HCT116 (cell line): ENCODE measurements around the gene CPD. TPM values are rescaled to one million over a fixed set of nuclear protein-coding genes. Genes with fewer than 3 reads are reported as not detected.

Experiments
- ATAC-seq: fragments of 200-7000 bp; cut with Tn5 transposase; 2 replicates; pipeline ENCODE4 v1.9.1; 2020; ENCODE audit warnings: mild to moderate bottlenecking, moderate library complexity
- BruUV-seq: library from RNA; stranded (reverse); fragments of 400-500 nt; replicated peaks from 2 replicates; lab custom pipeline; 2021; lab: Mats Ljungman, UMichigan
- CTCF ChIA-PET: fragments of 300-600 bp; sonication (Branson Sonifier 250); formaldehyde crosslinking; loops from one replicate; lab custom pipeline; 2021; ENCODE audit warnings: antibody characterized with exemption; lab: Charles Lee
- POLR2A ChIA-PET: fragments of 300-600, 350-600 bp; sonication (Branson Sonifier 250); formaldehyde crosslinking; loops from one replicate; lab custom pipeline; 2021; ENCODE audit warnings: antibody characterized with exemption; lab: Charles Lee
- RAD21 ChIA-PET, 2 experiments: fragments of 300-600 bp; sonication (Branson Sonifier 250); formaldehyde crosslinking; loops; one replicate each; lab custom pipeline; 2023; ENCODE audit warnings: low total read pairs in 2 of 2; ENCODE audit not compliant: uncharacterized antibody in 2 of 2, unreplicated experiment in 2 of 2, low non-redundant PET in 1 of 2; lab: Charles Lee
- DNase-seq: peaks from one replicate; pipeline ENCODE4 v3.0.0-alpha.2; 2010; ENCODE audit warnings: low read depth, low spot score
- H2AFZ ChIP-seq: fragments of 200-600 bp; shearing (Covaris generic), sonication (generic); 2 replicates; pipeline ENCODE4 v1.6.1; 2017; ENCODE audit warnings: low read depth, mixed run types, mixed read lengths, antibody characterized with exemption, low read length; ENCODE audit not compliant: poor library complexity, severe bottlenecking
- H3K27ac ChIP-seq: 2 replicates; pipeline ENCODE4 v1.5.1; 2012; ENCODE audit warnings: low read depth, low read length
- H3K27me3 ChIP-seq: fragments of 200-600 bp; sonication (generic); 2 replicates; pipeline ENCODE4 v1.6.1; 2016; ENCODE audit warnings: mixed run types, low read length, mixed read lengths; ENCODE audit not compliant: insufficient read depth
- H3K36me3 ChIP-seq, 2 experiments: fragments of 200-500 bp in 1 of 2; fragments of 200-600 bp in 1 of 2; sonication (Bioruptor generic) in 1 of 2; sonication (generic) in 1 of 2; 2 replicates each; pipeline versions ENCODE4 v1.5.1 to v1.6.1; 2014 to 2016; ENCODE audit warnings: low read length in 2 of 2, inconsistent platforms in 1 of 2, mixed read lengths in 1 of 2, mixed run types in 1 of 2; ENCODE audit not compliant: insufficient read depth in 2 of 2, control insufficient read depth in 1 of 2
- H3K4me1 ChIP-seq, 2 experiments: fragments of 200-600 bp in 1 of 2; sonication (generic) in 1 of 2; 2 replicates each; pipeline versions ENCODE4 v1.5.1 to v1.6.1; 2012 to 2017; ENCODE audit warnings: low read length in 2 of 2, inconsistent platforms in 1 of 2, mild to moderate bottlenecking in 1 of 2, mixed read lengths in 1 of 2, mixed run types in 1 of 2, moderate library complexity in 1 of 2; ENCODE audit not compliant: insufficient read depth in 2 of 2, control insufficient read depth in 1 of 2
- H3K4me2 ChIP-seq: fragments of 200-600 bp; sonication (generic); 2 replicates; pipeline ENCODE4 v1.6.1; 2017; ENCODE audit warnings: mixed run types, low read length, mixed read lengths
- H3K4me3 ChIP-seq, 2 experiments: fragments of 200-600 bp in 1 of 2; sonication (generic) in 1 of 2; replicated peaks in 1 of 2; 2 replicates each; pipeline ENCODE4 v1.5.1; 2011 to 2016; ENCODE audit warnings: low read length in 2 of 2, control low read depth in 1 of 2, low read depth in 1 of 2, mild to moderate bottlenecking in 1 of 2, mixed read lengths in 1 of 2, mixed run types in 1 of 2
- H3K79me2 ChIP-seq: fragments of 200-600 bp; sonication (generic); 2 replicates; pipeline ENCODE4 v1.6.1; 2017; ENCODE audit warnings: mild to moderate bottlenecking, mixed run types, low read length, moderate library complexity, mixed read lengths; ENCODE audit not compliant: insufficient read depth
- H3K9ac ChIP-seq: fragments of 200-600 bp; sonication (generic); 2 replicates; pipeline ENCODE4 v1.6.1; 2016; ENCODE audit warnings: low read length, mixed read lengths
- H3K9me2 ChIP-seq: fragments of 200-600 bp; sonication (generic), shearing (Covaris generic); 2 replicates; pipeline ENCODE4 v1.6.1; 2017; ENCODE audit warnings: mixed run types, mild to moderate bottlenecking, moderate library complexity; ENCODE audit not compliant: insufficient read depth
- H3K9me3 ChIP-seq, 2 experiments: fragments of 200-500 bp in 1 of 2; fragments of 200-600 bp in 1 of 2; sonication (Bioruptor generic) in 1 of 2; sonication (generic) in 1 of 2; 2 replicates each; pipeline ENCODE4 v1.6.1; 2014 to 2017; ENCODE audit warnings: low read length in 2 of 2, mixed read lengths in 2 of 2, inconsistent platforms in 1 of 2, low read depth in 1 of 2, mild to moderate bottlenecking in 1 of 2, mixed run types in 1 of 2, moderate library complexity in 1 of 2; ENCODE audit not compliant: control insufficient read depth in 1 of 2, insufficient read depth in 1 of 2
- H4K20me1 ChIP-seq: fragments of 200-600 bp; sonication (generic), shearing (Covaris generic); 2 replicates; pipeline ENCODE4 v1.6.1; 2017; ENCODE audit warnings: mixed run types, mild to moderate bottlenecking, moderate library complexity; ENCODE audit not compliant: insufficient read depth
- ATF3 ChIP-seq: IDR thresholded peaks from 2 replicates; pipeline ENCODE4 v1.6.1; 2012
- EGR1 ChIP-seq: IDR thresholded peaks from 2 replicates; pipeline ENCODE4 v1.6.1; 2012; ENCODE audit warnings: low read depth
- ELF1 ChIP-seq: IDR thresholded peaks from 2 replicates; pipeline ENCODE4 v1.6.1; 2012; ENCODE audit warnings: low read depth, borderline replicate concordance
- EZH2 ChIP-seq: fragments of 200-600 bp; sonication (generic); IDR thresholded peaks from 2 replicates; pipeline ENCODE4 v1.6.1; 2017; ENCODE audit warnings: antibody characterized with exemption, mixed run types
- FOSL1 ChIP-seq: IDR thresholded peaks from 2 replicates; pipeline ENCODE4 v1.6.1; 2012; ENCODE audit warnings: low read depth
- POLR2A ChIP-seq: IDR thresholded peaks from 2 replicates; pipeline ENCODE4 v1.7.0; 2011; ENCODE audit warnings: borderline replicate concordance; ENCODE audit not compliant: insufficient read depth, insufficient read length; ENCODE audit errors: extremely low read depth
- SRF ChIP-seq: IDR thresholded peaks from 2 replicates; pipeline ENCODE4 v1.6.1; 2012; ENCODE audit warnings: low read depth
- YY1 ChIP-seq: IDR thresholded peaks from 2 replicates; pipeline ENCODE4 v1.6.1; 2011; ENCODE audit warnings: low read length, low read depth, moderate library complexity, mild to moderate bottlenecking; ENCODE audit not compliant: insufficient replicate concordance; ENCODE audit errors: extremely low read depth
- ZFX ChIP-seq: fragments of 450-650 bp; IDR thresholded peaks from 2 replicates; pipeline ENCODE4 v1.6.1; 2017
- ZNF274 ChIP-seq: fragments of 200-500 bp; sonication (Bioruptor generic); IDR thresholded peaks from 2 replicates; pipeline ENCODE4 v1.6.1; 2014; ENCODE audit warnings: mild to moderate bottlenecking, low read depth, low read length, inconsistent platforms
- intact Hi-C: fragments of 100-400 bp; cut with micrococcal nuclease; formaldehyde crosslinking; loops from 2 replicates; pipeline ENCODE4 v1.10.0; 2022
- total RNA-seq: library from RNA; stranded (reverse); gene quantifications from one replicate; pipeline ENCODE4 v1.2.1, GENCODE V29; 2021; ENCODE audit not compliant: unreplicated experiment

The CPD gene
- total RNA-seq, 1 experiment from 2014 or later: 47.2 TPM

GRCh38 chr17:30506481-30506880 is 127.8 kb downstream of the CPD start (continued):
- no peak for TF ChIP-seq FOSL1
- no peak for TF ChIP-seq ZFX
- TF ChIP-seq YY1: no peak
- no peak for TF ChIP-seq ELF1
- no peak for TF ChIP-seq ATF3
- no peak for TF ChIP-seq EGR1

DNA sequence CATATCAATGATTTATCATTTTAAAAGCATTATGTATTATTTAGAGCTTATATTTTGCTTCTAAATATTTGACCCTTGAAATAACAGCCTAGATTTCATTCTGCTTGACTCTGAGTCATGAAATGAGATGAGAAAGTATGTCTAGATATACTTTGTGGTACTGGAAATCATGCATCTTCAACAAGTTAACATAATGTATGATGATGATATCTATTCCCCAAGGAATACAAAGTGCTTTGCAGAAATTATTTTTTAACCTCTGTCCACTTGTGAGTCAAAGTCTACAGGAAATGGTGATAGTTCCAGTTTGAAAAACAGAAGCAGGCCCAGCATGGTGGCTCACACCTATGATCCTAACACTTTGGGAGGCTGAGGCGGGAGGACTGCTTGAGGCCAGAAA is 134.6 kb downstream of the CPD start:
- no peak for DNase-seq
- H3K9ac ChIP-seq: no peak overlapping the region
- no TSS peak for BruUV-seq
- no peak overlapping the region for H3K4me3 ChIP-seq
- no peaks in the 10 kb centered on the region for H3K9me2 ChIP-seq
- no peaks in the 10 kb centered on the region for H3K27me3 ChIP-seq
- TF ChIP-seq ZNF274: no peak
- TF ChIP-seq SRF: no peak
- TF ChIP-seq POLR2A: no peak
- TF ChIP-seq EZH2: no peak
- no peak for ATAC-seq
- no peak overlapping the region for H3K4me2 ChIP-seq
- H3K9me3 ChIP-seq: no peaks in the 10 kb centered on the region
- H3K79me2 ChIP-seq: no peaks in the 10 kb centered on the region
- ChIA-PET CTCF (no interaction called here), POLR2A (no interaction called here), RAD21 (no interaction called here)
- H2AFZ ChIP-seq: no peak overlapping the region
- no peak overlapping the region for H3K27ac ChIP-seq
- peaks cover 4 to 10% of the 10 kb centered on the region in 2 experiments; a peak in 2 of 4 replicates for H3K36me3 ChIP-seq
- H3K4me1 ChIP-seq: no peaks in the 10 kb centered on the region
- intact Hi-C loops: no loop called here
- 0 out of 2 replicates have a peak, but pooled peaks cover 3% of the 10 kb centered on the region for H4K20me1 ChIP-seq
